Endothelial cell (in vitro differentiated cells): ENCODE data around the gene AHRR. TPM values are rescaled to one million over a fixed set of nuclear protein-coding genes. Genes with fewer than 3 reads are reported as not detected.
A peak's percentile ranks its signal among the peaks of the same experiment; 100 is the strongest.
"Not testable (repeated sequence)": the region's sequence is repeated elsewhere in the genome, so short reads cannot be mapped to it uniquely, and the experiment has no call there.

Experiments
- DNase-seq: peaks from one replicate; pipeline ENCODE4 v3.0.0; 2021; ENCODE audit warnings: low spot score
- H3K27ac Mint-ChIP-seq: one replicate; pipeline ENCODE4 v1.8.0; 2021; ENCODE audit warnings: mixed read lengths, inconsistent platforms; ENCODE audit not compliant: unreplicated experiment
- H3K27me3 Mint-ChIP-seq: one replicate; pipeline ENCODE4 v1.8.0; 2021; ENCODE audit warnings: mild to moderate bottlenecking, moderate library complexity, mixed read lengths, inconsistent platforms; ENCODE audit not compliant: unreplicated experiment
- H3K36me3 Mint-ChIP-seq: one replicate; pipeline ENCODE4 v1.8.0; 2021; ENCODE audit warnings: mild to moderate bottlenecking, low read depth, mixed read lengths, inconsistent platforms; ENCODE audit not compliant: unreplicated experiment
- H3K4me1 Mint-ChIP-seq: one replicate; pipeline ENCODE4 v1.8.0; 2021; ENCODE audit warnings: mild to moderate bottlenecking, mixed read lengths, inconsistent platforms; ENCODE audit not compliant: unreplicated experiment
- H3K4me3 Mint-ChIP-seq: one replicate; pipeline ENCODE4 v1.8.0; 2021; ENCODE audit warnings: mild to moderate bottlenecking, mixed read lengths, inconsistent platforms; ENCODE audit not compliant: unreplicated experiment
- H3K9me3 Mint-ChIP-seq: one replicate; pipeline ENCODE4 v1.8.0; 2021; ENCODE audit warnings: mixed read lengths, inconsistent platforms; ENCODE audit not compliant: unreplicated experiment
- CTCF ChIP-seq: fragments of 200-600 bp; sonication (generic); IDR thresholded peaks from one replicate; pipeline ENCODE4 v1.5.0; 2021; ENCODE audit warnings: antibody characterized with exemption; ENCODE audit not compliant: unreplicated experiment
- long read RNA-seq: library from polyadenylated mRNA; unstranded; transcript quantifications from one replicate; pipeline ENCODE4 v2.0.0, GENCODE V29; 2020; ENCODE audit not compliant: unreplicated experiment
- total RNA-seq: library from RNA; stranded (reverse); fragmentation: NEBNext Ultra II Directional; extraction: Animal tissue kit (Norgen Biotek cat#: 25700); gene quantifications from one replicate; pipeline ENCODE4 v1.2.1, GENCODE V29; 2021; ENCODE audit not compliant: unreplicated experiment

AHRR gene
- total RNA-seq = 8.7 TPM
- long read RNA-seq, partial matches to known transcripts = 0 of 2 reads
- long read RNA-seq, other reads (novel, unspliced or antisense) = 2 of 2 reads

- peak within 1 kb of the TSS; percentile 73 for H3K4me3 Mint-ChIP-seq
- DNase-seq = peak; percentile 83
These were observed at the start of gene AHRR for GRCh38 chr5:321230-321725. Gene AHRR (plus strand): TSS chr5:321714. CDS start chr5:343903, 22,189 bp downstream.

GRCh38 chr5:271828-272167, 49.7 kb upstream of the AHRR start:
- peaks cover 18% of the 10 kb centered on the region for H3K4me1 Mint-ChIP-seq
- peaks cover 11% of the 10 kb centered on the region for H3K27me3 Mint-ChIP-seq
- H3K27ac Mint-ChIP-seq, DNase-seq, H3K9me3 Mint-ChIP-seq: not testable (repeated sequence)
- H3K4me3 Mint-ChIP-seq = peak overlapping the region; percentile 69
- H3K36me3 Mint-ChIP-seq = peaks cover 14% of the 10 kb centered on the region

More at GRCh38 chr5:321230-321725, at the start of gene AHRR:
- Mint-ChIP-seq H3K27ac (no peak within 1 kb of the TSS), H3K36me3 (peaks cover 4% of the 10 kb centered on the region), H3K4me1 (peaks cover 6% of the 10 kb centered on the region), H3K27me3 (peaks cover 23% of the 10 kb centered on the region), H3K9me3 (no peaks in the 10 kb centered on the region)
- peak; percentile 17 for TF ChIP-seq CTCF

- Mint-ChIP-seq H3K27me3 (peaks cover 11% of the 10 kb centered on the region), H3K4me3 (peak overlapping the region; percentile 78), H3K4me1 (peaks cover 18% of the 10 kb centered on the region), H3K36me3 (peaks cover 14% of the 10 kb centered on the region), H3K27ac (peak overlapping the region; percentile 84)
- not testable (repeated sequence) for DNase-seq, H3K9me3 Mint-ChIP-seq
These were observed 48.4 kb upstream of the AHRR start for GRCh38 chr5:273091-273490.

- not testable (repeated sequence) for DNase-seq, H3K9me3 Mint-ChIP-seq
- Mint-ChIP-seq H3K4me3 (peak overlapping the region; percentile 78), H3K27me3 (peaks cover 11% of the 10 kb centered on the region), H3K36me3 (peaks cover 14% of the 10 kb centered on the region), H3K27ac (peak overlapping the region; percentile 55), H3K4me1 (peaks cover 18% of the 10 kb centered on the region)
These were observed 48.0 kb upstream of the AHRR start for GRCh38 chr5:273491-273890.

GRCh38 chr5:274346-274745, 47.2 kb upstream of the AHRR start:
- Mint-ChIP-seq H3K4me1 (peaks cover 18% of the 10 kb centered on the region), H3K36me3 (peaks cover 20% of the 10 kb centered on the region)
- H3K4me3 Mint-ChIP-seq, H3K9me3 Mint-ChIP-seq, H3K27me3 Mint-ChIP-seq, H3K27ac Mint-ChIP-seq, DNase-seq: not testable (repeated sequence)

- Mint-ChIP-seq H3K4me1 (peaks cover 7% of the 10 kb centered on the region), H3K9me3 (no peaks in the 10 kb centered on the region), H3K27ac (no peak overlapping the region), H3K4me3 (no peak overlapping the region), H3K36me3 (peaks cover 44% of the 10 kb centered on the region), H3K27me3 (peaks cover 8% of the 10 kb centered on the region)
- no peak for DNase-seq
- TF ChIP-seq CTCF = no peak
These were observed 42.9 kb upstream of the AHRR start for GRCh38 chr5:278646-279045.

- not testable (repeated sequence) for H3K4me3 Mint-ChIP-seq, H3K4me1 Mint-ChIP-seq, H3K9me3 Mint-ChIP-seq, H3K27ac Mint-ChIP-seq, DNase-seq, H3K27me3 Mint-ChIP-seq
- H3K36me3 Mint-ChIP-seq = peaks cover 49% of the 10 kb centered on the region
These were observed 42.4 kb upstream of the AHRR start for GRCh38 chr5:279051-279665.
